ENCODE measurements around the gene RNF220. TPM values are rescaled to one million over a fixed set of nuclear protein-coding genes. Genes with fewer than 3 reads are reported as not detected.
A peak's percentile ranks its signal among the peaks of the same experiment; 100 is the strongest.

RNF220 gene
- total RNA-seq, 1 donor from 2014 or later = 84.4 TPM

DNA sequence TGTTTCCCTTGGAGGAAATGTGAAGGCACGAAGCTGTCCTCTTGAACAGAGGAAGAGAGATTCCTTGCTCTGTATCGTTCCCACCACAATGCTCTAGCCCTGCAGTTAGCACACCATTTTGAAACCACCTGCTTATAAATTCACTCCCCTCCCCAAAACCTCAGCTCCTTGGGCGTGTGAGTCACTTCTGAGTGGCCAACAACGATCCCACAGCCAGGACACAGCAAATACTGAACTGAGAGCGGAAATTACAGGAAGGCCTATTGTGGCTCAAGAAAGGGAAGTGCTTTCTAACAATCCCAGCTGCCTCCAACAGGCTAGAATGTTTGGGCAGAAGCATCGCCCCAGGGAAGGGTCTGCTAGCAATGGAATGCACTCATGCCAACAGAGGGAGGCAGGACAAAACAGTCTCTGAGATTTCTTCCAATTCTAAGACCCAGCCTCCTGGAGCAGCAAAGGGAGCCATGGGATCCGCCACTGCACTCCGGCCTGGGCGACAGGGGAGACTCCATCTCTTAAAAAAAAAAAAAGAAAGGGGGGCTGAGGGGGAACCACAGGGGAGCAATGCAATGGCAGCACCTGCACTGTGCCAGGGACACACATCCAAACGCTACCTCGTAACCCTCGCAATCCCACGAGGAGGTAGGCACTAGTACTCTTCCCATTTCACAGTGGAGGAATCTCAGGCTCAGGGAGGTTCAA is 267.4 kb downstream of the RNF220 start:
- peak; percentile 88 for DNase-seq (ENCODE audit: extremely low spot score, unreplicated experiment)
- Mint-ChIP-seq H3K27me3 (ENCODE audit: unreplicated experiment) (no peaks in the 10 kb centered on the region), H3K4me3 (ENCODE audit: unreplicated experiment) (peak overlapping the region; percentile 86), H3K36me3 (ENCODE audit: unreplicated experiment) (peaks cover 3% of the 10 kb centered on the region), H3K9me3 (ENCODE audit: unreplicated experiment) (no peaks in the 10 kb centered on the region), H3K27ac (ENCODE audit: unreplicated experiment) (peak overlapping the region; percentile 95), H3K4me1 (ENCODE audit: unreplicated experiment) (peaks cover 29% of the 10 kb centered on the region)
- no peak for TF ChIP-seq CTCF (IDR thresholded peaks at IDR 0.05)

GRCh38 chr1:44672961-44673674 is 268.1 kb downstream of the RNF220 start:
- peaks cover 3% of the 10 kb centered on the region for H3K36me3 Mint-ChIP-seq (ENCODE audit: unreplicated experiment)
- H3K4me3 Mint-ChIP-seq (ENCODE audit: unreplicated experiment) = peak overlapping the region; percentile 86
- H3K27me3 Mint-ChIP-seq (ENCODE audit: unreplicated experiment) = no peaks in the 10 kb centered on the region
- no peaks in the 10 kb centered on the region for H3K9me3 Mint-ChIP-seq (ENCODE audit: unreplicated experiment)
- H3K4me1 Mint-ChIP-seq (ENCODE audit: unreplicated experiment) = peaks cover 29% of the 10 kb centered on the region
- peak overlapping the region; percentile 95 for H3K27ac Mint-ChIP-seq (ENCODE audit: unreplicated experiment)
- no peak for DNase-seq (ENCODE audit: extremely low spot score, unreplicated experiment)
- no peak for TF ChIP-seq CTCF (IDR thresholded peaks at IDR 0.05)

- TF ChIP-seq CTCF (IDR thresholded peaks at IDR 0.05) = no peak
- H3K9me3 Mint-ChIP-seq (ENCODE audit: unreplicated experiment) = no peaks in the 10 kb centered on the region
- peaks cover 3% of the 10 kb centered on the region for H3K36me3 Mint-ChIP-seq (ENCODE audit: unreplicated experiment)
- peak overlapping the region; percentile 86 for H3K4me3 Mint-ChIP-seq (ENCODE audit: unreplicated experiment)
- H3K27me3 Mint-ChIP-seq (ENCODE audit: unreplicated experiment) = no peaks in the 10 kb centered on the region
- H3K4me1 Mint-ChIP-seq (ENCODE audit: unreplicated experiment) = peaks cover 29% of the 10 kb centered on the region
- no peak for DNase-seq (ENCODE audit: extremely low spot score, unreplicated experiment)
- peak overlapping the region; percentile 95 for H3K27ac Mint-ChIP-seq (ENCODE audit: unreplicated experiment)
These were observed 268.6 kb downstream of the RNF220 start for GRCh38 chr1:44673675-44674112.

GRCh38 chr1:44674113-44675000 is 269.3 kb downstream of the RNF220 start, which contains the start of the genes ARMH1 and TMEM53:
Gene ARMH1, plus strand, starts transcription at chr1:44674714. Its CDS starts 14,984 bp downstream, at chr1:44689698.
Gene TMEM53, minus strand, starts transcription at chr1:44674481. Its CDS starts 90 bp downstream, at chr1:44674391.
- Mint-ChIP-seq H3K36me3 (ENCODE audit: unreplicated experiment) (no peaks in the 10 kb centered on the region), H3K27me3 (ENCODE audit: unreplicated experiment) (no peaks in the 10 kb centered on the region), H3K4me3 (ENCODE audit: unreplicated experiment) (peak within 1 kb of the TSS; percentile 86), H3K27ac (ENCODE audit: unreplicated experiment) (peak within 1 kb of the TSS; percentile 95), H3K4me1 (ENCODE audit: unreplicated experiment) (peaks cover 29% of the 10 kb centered on the region), H3K9me3 (ENCODE audit: unreplicated experiment) (no peaks in the 10 kb centered on the region)
- DNase-seq (ENCODE audit: extremely low spot score, unreplicated experiment) = peak; percentile 99
- TF ChIP-seq CTCF (IDR thresholded peaks at IDR 0.05) = peak; percentile 16

Data from osteocyte (in vitro differentiated cells).